Measurements from ENCODE around the gene MARK3.

MARK3 gene

DNA sequence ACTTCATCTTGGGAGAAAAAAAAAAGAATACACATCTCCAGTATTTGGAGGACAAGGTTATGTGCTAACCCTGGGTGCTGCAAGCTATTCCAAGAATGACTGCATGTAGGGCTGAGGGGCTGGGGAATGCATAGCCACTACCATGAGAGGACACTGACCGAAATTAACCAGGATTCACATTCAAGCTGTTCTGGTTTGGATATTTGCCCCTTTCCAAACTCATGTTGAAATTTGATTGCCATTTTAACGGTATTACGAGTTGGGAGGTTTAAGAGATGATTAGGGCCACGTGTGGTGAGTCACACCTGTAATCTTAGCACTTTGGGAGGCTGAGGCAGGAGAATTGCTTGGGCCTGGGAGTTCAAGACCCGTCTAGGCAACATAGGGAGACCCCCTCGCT lies 18.5 kb upstream of the MARK3 start:
- DNase-seq (ENCODE audit: low spot score): no peak

DNA sequence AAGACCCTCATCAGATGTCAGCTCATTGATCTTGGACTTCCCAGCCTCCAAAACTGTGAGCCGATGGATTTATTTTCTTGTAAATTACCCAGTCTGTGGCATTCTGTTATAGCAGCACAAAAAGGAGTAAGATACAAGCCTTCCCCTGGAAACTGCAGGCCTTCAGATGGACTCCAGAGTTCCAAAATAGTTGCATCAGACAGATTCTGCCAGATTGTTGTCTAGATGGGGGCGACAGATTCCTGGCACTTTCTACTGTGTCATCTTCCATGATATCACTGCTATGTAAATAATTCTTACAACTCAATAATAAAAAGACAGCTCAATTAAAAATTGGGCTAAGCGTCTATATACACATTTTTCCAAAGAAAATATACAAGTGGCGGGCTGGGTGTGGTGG lies 17.2 kb upstream of the MARK3 start:
- no peak for DNase-seq (ENCODE audit: low spot score)

GRCh38 chr14:103370087-103370486 lies 15.1 kb upstream of the MARK3 start:
- DNase-seq (ENCODE audit: low spot score): no peak

- DNase-seq (ENCODE audit: low spot score): no peak
Measured at GRCh38 chr14:103372017-103372416, 13.2 kb upstream of the MARK3 start.

- DNase-seq (ENCODE audit: low spot score): no peak
Measured at GRCh38 chr14:103372552-103373304, 12.5 kb upstream of the MARK3 start.

DNA sequence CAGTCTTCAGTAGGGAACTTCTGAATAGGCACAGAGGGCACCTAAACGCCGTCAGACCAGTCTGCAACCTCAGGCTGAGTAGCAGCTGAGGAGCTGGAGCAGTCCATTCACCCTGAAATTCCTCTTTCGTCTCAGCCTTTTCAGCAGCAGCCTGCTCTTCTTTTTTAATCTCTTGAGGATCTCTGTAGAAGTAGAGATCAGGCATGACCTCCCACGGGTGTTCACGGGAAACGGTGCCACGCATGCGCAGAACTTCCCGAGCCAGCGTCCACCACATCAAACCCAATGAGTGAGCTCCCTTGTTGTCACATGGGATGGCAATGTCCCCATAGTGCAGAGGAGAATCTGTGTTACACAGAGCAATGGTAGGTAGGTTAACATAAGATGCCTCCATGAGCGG lies 11.1 kb upstream of the MARK3 start:
- peak; percentile 23 for DNase-seq (ENCODE audit: low spot score)

- DNase-seq (ENCODE audit: low spot score): no peak
Measured at GRCh38 chr14:103377522-103378037, 7.6 kb upstream of the MARK3 start.

DNA sequence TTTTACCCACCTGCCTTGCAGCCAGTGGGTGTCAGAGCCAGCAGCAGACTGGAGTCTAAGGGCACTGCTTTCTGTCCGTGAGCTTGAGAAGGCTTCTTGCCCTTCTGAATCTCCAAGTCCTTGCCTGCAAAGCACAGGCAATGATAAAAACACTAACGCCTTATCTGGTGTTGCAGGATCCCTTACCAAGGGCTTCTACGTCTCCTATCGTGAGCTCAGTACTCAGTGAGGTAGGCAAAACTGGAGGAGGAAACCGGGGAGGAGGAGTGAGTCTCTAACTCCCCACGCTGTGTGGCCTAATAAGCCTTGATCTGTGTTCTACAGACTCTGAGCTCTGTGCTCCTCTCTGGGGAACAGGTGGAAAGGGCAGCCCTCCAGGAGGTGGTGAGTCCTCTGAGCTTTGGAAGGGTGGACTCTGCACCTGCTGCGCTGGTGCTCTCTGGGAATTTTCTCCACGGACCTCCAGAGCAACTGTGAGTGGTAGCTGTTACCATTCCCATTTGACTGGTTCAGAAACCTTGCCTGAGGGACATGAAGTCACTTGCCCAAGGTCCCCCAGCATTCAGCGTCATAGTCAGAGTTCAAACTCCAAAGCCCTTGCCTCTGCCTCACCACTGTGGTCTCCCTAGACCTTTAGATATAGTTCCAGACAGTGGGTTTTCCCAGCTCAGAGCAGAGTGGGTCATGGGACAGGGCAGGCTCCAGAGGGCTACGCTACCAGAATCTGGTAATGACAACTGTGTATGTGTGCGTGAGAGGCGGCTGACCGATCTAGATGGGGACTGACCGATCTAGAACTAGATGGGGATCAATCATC lies 7.0 kb upstream of the MARK3 start:
- no peak for DNase-seq (ENCODE audit: low spot score)

DNA sequence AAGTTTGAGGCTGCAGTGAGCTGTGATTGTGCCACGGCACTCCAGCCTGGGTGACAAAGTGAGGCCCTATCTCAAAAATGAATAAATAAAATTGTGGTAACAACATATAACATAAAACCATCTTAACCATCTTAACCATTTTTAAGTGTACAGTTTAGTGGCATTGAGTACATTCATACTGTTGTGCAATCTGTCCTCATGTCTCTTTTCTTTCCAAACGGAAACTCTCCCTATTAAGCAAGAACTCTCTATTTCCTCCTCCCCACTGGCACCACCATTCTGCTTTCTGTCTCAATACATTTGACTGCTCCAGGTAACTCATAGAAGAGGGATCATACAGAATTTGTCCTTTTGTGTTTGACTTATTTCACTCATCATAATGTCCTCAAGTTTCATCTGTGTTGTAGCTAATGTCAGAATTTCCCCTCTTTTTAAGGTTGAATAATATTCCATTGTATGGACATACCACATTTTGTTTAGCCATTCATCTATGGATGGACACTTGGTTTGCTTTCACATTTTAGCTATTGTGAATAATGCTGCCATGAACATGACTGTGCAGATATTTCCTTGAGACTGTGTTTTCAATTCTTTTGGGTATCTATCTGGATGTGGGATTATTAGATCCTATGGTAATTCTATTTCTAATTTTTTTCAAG lies 4.4 kb upstream of the MARK3 start:
- DNase-seq (ENCODE audit: low spot score): no peak

- no peak for DNase-seq (ENCODE audit: low spot score)
Measured at GRCh38 chr14:103382376-103382775, 2.8 kb upstream of the MARK3 start.

DNA sequence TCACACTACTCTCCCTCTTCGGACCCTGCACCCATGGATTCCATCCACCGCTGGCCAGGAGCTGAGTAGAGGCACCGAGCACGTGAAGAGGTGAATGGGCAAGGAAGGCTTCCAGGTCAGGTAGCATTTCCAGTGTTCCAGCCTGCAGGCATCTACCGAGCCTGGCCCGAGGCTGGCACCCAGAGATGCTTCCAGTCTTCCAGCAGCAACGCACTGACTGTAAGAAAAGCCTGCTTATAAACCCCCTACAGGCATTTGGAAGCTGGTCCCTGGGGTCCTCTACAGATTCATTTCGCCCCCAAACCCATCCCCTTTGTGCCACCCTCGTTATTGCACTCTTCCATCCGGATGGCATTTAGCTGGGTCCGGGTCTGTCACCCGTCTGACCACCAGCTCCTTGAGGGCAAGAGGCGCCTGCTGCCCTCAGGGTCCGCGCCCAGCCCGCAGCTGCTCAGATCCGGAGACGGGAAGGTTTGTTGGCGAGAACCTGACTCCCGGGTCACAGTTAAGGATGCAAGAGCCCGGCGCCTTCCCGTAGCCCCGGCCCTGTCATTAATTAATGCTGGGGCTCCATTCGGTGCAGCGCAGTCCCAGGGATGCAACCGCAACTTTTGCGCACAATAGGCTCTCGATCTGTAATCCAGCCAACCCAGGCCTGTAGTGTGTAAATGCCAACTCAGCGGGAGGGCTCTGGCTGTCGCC lies 614 bp upstream of the MARK3 start:
- no peak for DNase-seq (ENCODE audit: low spot score)

GRCh38 chr14:103385929-103386712 lies 906 bp downstream of the MARK3 start:
- DNase-seq (ENCODE audit: low spot score): no peak

GRCh38 chr14:103386713-103387329 lies 1.6 kb downstream of the MARK3 start:
- no peak for DNase-seq (ENCODE audit: low spot score)

DNA sequence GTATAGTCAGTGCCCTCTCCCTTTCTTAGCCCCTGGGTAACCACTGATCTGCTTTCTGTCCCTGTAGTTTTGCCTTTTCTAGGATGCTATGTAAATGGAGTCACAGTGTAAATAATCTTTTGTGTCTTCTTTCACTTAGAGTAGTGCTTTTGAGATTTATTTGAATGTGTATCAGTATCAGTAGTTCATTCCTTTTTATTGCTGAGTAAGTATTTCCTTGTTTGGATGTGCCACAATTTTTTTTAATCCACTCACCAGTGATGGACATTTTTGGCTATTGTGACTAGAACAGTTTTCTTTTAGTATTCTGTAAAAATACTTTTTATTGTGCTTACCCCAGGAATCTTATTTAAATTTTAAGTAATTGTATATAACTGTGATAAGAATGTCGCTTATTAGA lies 3.4 kb downstream of the MARK3 start:
- no peak for DNase-seq (ENCODE audit: low spot score)

GRCh38 chr14:103390605-103391004 lies 5.4 kb downstream of the MARK3 start:
- DNase-seq (ENCODE audit: low spot score): no peak

- no peak for DNase-seq (ENCODE audit: low spot score)
Measured at GRCh38 chr14:103391048-103391447, 5.8 kb downstream of the MARK3 start.

GRCh38 chr14:103392106-103392505 lies 6.9 kb downstream of the MARK3 start:
- DNase-seq (ENCODE audit: low spot score): no peak

GRCh38 chr14:103392572-103392971 lies 7.4 kb downstream of the MARK3 start:
- no peak for DNase-seq (ENCODE audit: low spot score)

GRCh38 chr14:103393070-103393469 lies 7.9 kb downstream of the MARK3 start:
- DNase-seq (ENCODE audit: low spot score): no peak

Measured in SK-N-DZ (cell line).